HepG2 (cell line): ENCODE data around the gene EIF6. TPM values are rescaled to one million over a fixed set of nuclear protein-coding genes. Genes with fewer than 3 reads are reported as not detected.

Experiments used
- ATAC-seq: fragments of 200-7000 bp; cut with Tn5 transposase; 3 replicates; pipeline ENCODE4 v1.9.1; 2020; ENCODE audit warnings: mild to moderate bottlenecking, moderate library complexity
- BruUV-seq: library from RNA; stranded (reverse); fragments of 400-500 nt; replicated peaks from 2 replicates; lab custom pipeline; 2021; lab: Mats Ljungman, UMichigan
- CTCF ChIA-PET: fragments of 300-600 bp; formaldehyde crosslinking; extraction: SDS; loops from one replicate; lab custom pipeline; 2021; ENCODE audit warnings: low total read pairs, inconsistent platforms, low intra/inter-chr PET ratio; lab: Yijun Ruan, JAX
- POLR2A ChIA-PET: fragments of 350-600 bp; sonication (Branson Sonifier 250); formaldehyde crosslinking; loops from one replicate; lab custom pipeline; 2020; ENCODE audit warnings: antibody characterized with exemption, inconsistent platforms; lab: Yijun Ruan, JAX
- DNase-seq: peaks from one replicate; pipeline ENCODE4 v3.0.0-alpha.2; 2015; ENCODE audit warnings: low spot score
- FAIRE-seq: peaks from 3 replicates; lab custom pipeline; 2011; peaks lifted over from hg19 to GRCh38; lab: Jason Lieb, UNC
- H2AFZ ChIP-seq: one replicate; pipeline ENCODE4 v1.6.1; 2011; ENCODE audit warnings: low read length, inconsistent platforms
- H3K27ac ChIP-seq: fragments of 300-600 bp; 3 replicates; pipeline ENCODE4 v1.8.0; 2011; ENCODE audit warnings: mixed run types, mild to moderate bottlenecking, mixed read lengths, low read length, inconsistent platforms; ENCODE audit not compliant: insufficient read depth; ENCODE audit errors: extremely low read length
- H3K27me3 ChIP-seq, 2 experiments: fragments of 200-600 bp in 1 of 2; 2 replicates in 1 of 2; 3 replicates in 1 of 2; pipeline versions ENCODE4 v1.6.0 to v1.8.0; 2011; ENCODE audit warnings: low read length in 2 of 2, mild to moderate bottlenecking in 2 of 2, moderate library complexity in 2 of 2, inconsistent platforms in 1 of 2; ENCODE audit not compliant: insufficient read depth in 2 of 2, control insufficient read depth in 1 of 2
- H3K36me3 ChIP-seq, 2 experiments: fragments of 200-600 bp in 1 of 2; replicated peaks in 1 of 2; 2 replicates in 1 of 2; 3 replicates in 1 of 2; pipeline versions ENCODE4 v1.5.1 to v1.8.0; 2011; ENCODE audit warnings: low read length in 2 of 2, inconsistent platforms in 1 of 2; ENCODE audit not compliant: insufficient read depth in 2 of 2, control insufficient read depth in 1 of 2
- H3K4me1 ChIP-seq: 2 replicates; pipeline ENCODE4 v1.5.1; 2012; ENCODE audit warnings: low read length, inconsistent platforms; ENCODE audit not compliant: insufficient read depth
- H3K4me2 ChIP-seq: 2 replicates; pipeline ENCODE4 v1.6.0; 2011; ENCODE audit warnings: low read depth, low read length, inconsistent platforms
- H3K4me3 ChIP-seq, 3 experiments: fragments of 200-600 bp in 1 of 3; sonication (generic), shearing (Covaris generic) in 1 of 3; replicated peaks in 1 of 3; 2 replicates each; pipeline ENCODE4 v1.5.1; 2011 to 2016; ENCODE audit warnings: low read length in 3 of 3, inconsistent platforms in 2 of 3, low read depth in 2 of 3, mild to moderate bottlenecking in 2 of 3, control low read depth in 1 of 3, mixed read lengths in 1 of 3; ENCODE audit not compliant: insufficient read depth in 1 of 3
- H3K79me2 ChIP-seq: one replicate; pipeline ENCODE4 v1.6.1; 2011; ENCODE audit warnings: low read length, inconsistent platforms; ENCODE audit not compliant: insufficient read depth
- H3K9ac ChIP-seq: 2 replicates; pipeline ENCODE4 v1.6.0; 2011; ENCODE audit warnings: mild to moderate bottlenecking, low read depth, low read length, inconsistent platforms; ENCODE audit not compliant: insufficient read depth
- H3K9me3 ChIP-seq: 2 replicates; pipeline ENCODE4 v1.5.1; 2012; ENCODE audit warnings: mild to moderate bottlenecking, low read length
- H4K20me1 ChIP-seq: 2 replicates; pipeline ENCODE4 v1.6.0; 2011; ENCODE audit warnings: inconsistent platforms, mild to moderate bottlenecking, low read length, moderate library complexity; ENCODE audit not compliant: insufficient read depth
- MAX ChIP-seq: IDR thresholded peaks from 2 replicates; pipeline ENCODE4 v1.6.1; 2012; ENCODE audit warnings: inconsistent platforms
- MXD1 ChIP-seq: sonication (generic); formaldehyde crosslinking; IDR thresholded peaks from 2 replicates; pipeline ENCODE4 v1.4.0; 2020; ENCODE audit warnings: mild to moderate bottlenecking, missing genetic modification reagents
- NPAS2 ChIP-seq: sonication (generic); formaldehyde crosslinking; IDR thresholded peaks from 2 replicates; pipeline ENCODE4 v1.8.0; 2022; ENCODE audit warnings: mild to moderate bottlenecking, missing genetic modification reagents, borderline replicate concordance
- PHF8 ChIP-seq: sonication (generic); formaldehyde crosslinking; IDR thresholded peaks from 2 replicates; pipeline ENCODE4 v1.5.0; 2020; ENCODE audit warnings: missing genetic modification reagents
- SAP130 ChIP-seq: IDR thresholded peaks from 2 replicates; pipeline ENCODE4 v1.6.1; 2016; ENCODE audit warnings: low read depth
- SRF ChIP-seq: IDR thresholded peaks from 2 replicates; pipeline ENCODE4 v1.6.1; 2011; ENCODE audit warnings: mild to moderate bottlenecking, low read depth, low read length, moderate library complexity
- ZBTB33 ChIP-seq: sonication (generic); formaldehyde crosslinking; IDR thresholded peaks from 2 replicates; pipeline ENCODE4 v1.4.0; 2020; ENCODE audit warnings: missing genetic modification reagents
- ZMYM4 ChIP-seq: sonication (generic); formaldehyde crosslinking; IDR thresholded peaks from 2 replicates; pipeline ENCODE4 v1.8.1; 2023; ENCODE audit warnings: mild to moderate bottlenecking, missing genetic modification reagents
- ZNF646 ChIP-seq: sonication (generic); formaldehyde crosslinking; IDR thresholded peaks from 2 replicates; pipeline ENCODE4 v1.9.0; 2021; ENCODE audit warnings: mild to moderate bottlenecking, missing genetic modification reagents
- ZNF768 ChIP-seq: sonication (generic); formaldehyde crosslinking; IDR thresholded peaks from 2 replicates; pipeline ENCODE4 v1.4.0; 2020; ENCODE audit warnings: missing genetic modification reagents
- WGBS: methylation state at CpG from one replicate; pipeline ENCODE4 v1.1.6; 2017; ENCODE audit warnings: low lambda C conversion rate; 5-methylcytosine and 5-hydroxymethylcytosine counted together
- in situ Hi-C: cut with HindIII; loops from 2 replicates; pipeline ENCODE4 v1.10.0; 2017; ENCODE audit warnings: low pct_unique_long_range_greater_than_20kb; ENCODE audit not compliant: extremely low pct_ligation_motif_present
- intact Hi-C: fragments of 100-400 bp; cut with micrococcal nuclease; formaldehyde crosslinking; loops from one replicate; pipeline ENCODE4 v1.10.0; 2022; ENCODE audit not compliant: unreplicated experiment
- polyA plus RNA-seq, 8 experiments: library from polyadenylated mRNA; depleted of rRNA in 3 of 8; stranded (reverse) in 7 of 8; unstranded in 1 of 8; fragments of >200 nt; fragmentation: Illumina TruSeq in 4 of 8; extraction: Trizol in 4 of 8; gene quantifications; 2 replicates each; pipeline versions ENCODE4 v1.2.1 to v1.2.3, GENCODE V29; 2011 to 2016; ENCODE audit warnings: low read depth in 4 of 8, missing spikeins in 1 of 8, mixed read lengths in 1 of 8; ENCODE audit not compliant: insufficient read depth in 1 of 8
- total RNA-seq, 5 experiments: library from RNA; depleted of rRNA; stranded (reverse); fragments of >200 nt; fragmentation: Illumina TruSeq; extraction: Trizol; gene quantifications; 2 replicates each; pipeline ENCODE4 v1.2.3, GENCODE V29; 2016; ENCODE audit warnings: low read depth in 1 of 5

Gene EIF6
- total and polyA plus RNA-seq, 2 of the 13 experiments (the other 11 are each of a cell fraction or from before 2014, with no cell fraction given), result 462 to 466 TPM

- TF ChIP-seq PHF8 (CRISPR knock-in tag) (0 out of 2 replicates have a peak, but pooled peaks have one; percentile 16), MAX (0 out of 2 replicates have a peak, but pooled peaks have one; percentile 46), ZMYM4 (CRISPR knock-in tag) (no peak), NPAS2 (CRISPR knock-in tag) (peak; percentile 50; the same call in 1 of the 2 replicates)
These were observed 8.1 kb upstream of the EIF6 start (continued) for GRCh38 chr20:35292504-35293285.

- H3K9me3 ChIP-seq, result no peaks in the 10 kb centered on the region
- peak within 1 kb of the TSS; percentile 18; the same call in 1 of the 2 replicates for H3K4me2 ChIP-seq
- ChIA-PET CTCF (no interaction called here), POLR2A (interaction anchor here (1.1 to 3.3 kb wide), 2 partner anchors 7 to 12 kb away, joined by 4 to 24 read pairs; partner anchors contain the start of gene EIF6)
- no peak for FAIRE-seq
- BruUV-seq, result no TSS peak
- no peaks in the 10 kb centered on the region for H4K20me1 ChIP-seq
- H3K27ac ChIP-seq, result no peak within 1 kb of the TSS
- peaks cover 76% of the 10 kb centered on the region for H3K4me1 ChIP-seq
- no peak within 1 kb of the TSS for H2AFZ ChIP-seq
- peaks cover 8 to 58% of the 10 kb centered on the region in 2 experiments for H3K27me3 ChIP-seq
- intact Hi-C loops (no loop called here), in situ Hi-C loops (no loop called here)
- H3K4me3 ChIP-seq, result 0 out of 6 replicates have a peak within 1 kb of the TSS, but pooled peaks of 1 of the 3 experiments have one; percentile 2
- no peak within 1 kb of the TSS for H3K9ac ChIP-seq
- ATAC-seq, result no peak
- WGBS, result 57% methylated on average over 22 of the region's 40 CpGs
- H3K79me2 ChIP-seq, result no peaks in the 10 kb centered on the region
- H3K36me3 ChIP-seq, result no peaks in the 10 kb centered on the region
- no peak for DNase-seq
- TF ChIP-seq MXD1 (CRISPR knock-in tag) (no peak), ZNF646 (CRISPR knock-in tag) (no peak), SRF (no peak), ZNF768 (CRISPR knock-in tag) (peak; percentile 88), SAP130 (CRISPR knock-in tag) (no peak), ZBTB33 (CRISPR knock-in tag) (peak; percentile 67; the same call in 1 of the 2 replicates)
These were observed 7.3 kb upstream of the EIF6 start, which contains the start of gene FAM83C for GRCh38 chr20:35291654-35292503. Gene FAM83C, minus strand, starts transcription at chr20:35292425. Its CDS starts 121 bp downstream, at chr20:35292304.
